A673 (cell line): Measurements from ENCODE around the gene DLK1.

ENCODE experiments used
- EZH2 ChIP-seq: fragments of 200-600 bp; sonication (generic); IDR thresholded peaks from 2 replicates; pipeline ENCODE4 v1.6.1; 2017; ENCODE audit warnings: borderline replicate concordance, low read depth, mild to moderate bottlenecking, mixed read lengths, antibody characterized with exemption, low read length; ENCODE audit not compliant: poor library complexity, severe bottlenecking
- TF ChIP-seq, protein P1 (sequence below): fragments of 300-800, 200-600 bp; sonication (generic); conservative IDR thresholded peaks from 2 replicates; pipeline ENCODE4 v1.5.1; 2017; ENCODE audit warnings: low read depth, mild to moderate bottlenecking, antibody characterized with exemption, low read length, moderate library complexity, mixed read lengths

DNA sequence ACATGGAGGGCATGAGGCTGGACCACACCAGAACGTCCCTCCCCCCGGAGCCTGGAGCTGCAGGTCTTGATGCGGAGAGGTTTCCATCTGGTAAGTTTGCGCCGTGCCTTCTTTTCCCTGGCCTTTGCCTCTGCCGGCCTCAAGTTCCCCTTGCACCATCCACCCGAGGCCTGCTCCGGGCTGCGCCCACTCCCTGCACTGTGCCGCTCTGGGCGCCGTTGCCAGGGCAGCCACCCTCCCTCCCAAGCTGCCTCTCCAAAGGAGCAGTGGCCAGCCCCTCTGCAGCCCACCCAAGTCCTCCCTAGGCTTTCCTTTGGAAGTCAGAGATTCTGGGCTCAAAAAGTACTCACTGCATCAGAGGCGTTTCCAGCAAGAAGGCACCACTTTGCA lies 53.0 kb downstream of the DLK1 start:
- TF ChIP-seq, protein P1, sequence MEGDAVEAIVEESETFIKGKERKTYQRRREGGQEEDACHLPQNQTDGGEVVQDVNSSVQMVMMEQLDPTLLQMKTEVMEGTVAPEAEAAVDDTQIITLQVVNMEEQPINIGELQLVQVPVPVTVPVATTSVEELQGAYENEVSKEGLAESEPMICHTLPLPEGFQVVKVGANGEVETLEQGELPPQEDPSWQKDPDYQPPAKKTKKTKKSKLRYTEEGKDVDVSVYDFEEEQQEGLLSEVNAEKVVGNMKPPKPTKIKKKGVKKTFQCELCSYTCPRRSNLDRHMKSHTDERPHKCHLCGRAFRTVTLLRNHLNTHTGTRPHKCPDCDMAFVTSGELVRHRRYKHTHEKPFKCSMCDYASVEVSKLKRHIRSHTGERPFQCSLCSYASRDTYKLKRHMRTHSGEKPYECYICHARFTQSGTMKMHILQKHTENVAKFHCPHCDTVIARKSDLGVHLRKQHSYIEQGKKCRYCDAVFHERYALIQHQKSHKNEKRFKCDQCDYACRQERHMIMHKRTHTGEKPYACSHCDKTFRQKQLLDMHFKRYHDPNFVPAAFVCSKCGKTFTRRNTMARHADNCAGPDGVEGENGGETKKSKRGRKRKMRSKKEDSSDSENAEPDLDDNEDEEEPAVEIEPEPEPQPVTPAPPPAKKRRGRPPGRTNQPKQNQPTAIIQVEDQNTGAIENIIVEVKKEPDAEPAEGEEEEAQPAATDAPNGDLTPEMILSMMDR = no peak
- no peak for TF ChIP-seq EZH2
